H1 (cell line): ENCODE results near the gene UQCRC2. TPM values are rescaled to one million over a fixed set of nuclear protein-coding genes. Genes with fewer than 3 reads are reported as not detected.

ENCODE experiments used
- CTCF ChIA-PET: fragments of 300-600 bp; sonication (Branson Sonifier 250); formaldehyde crosslinking; loops from one replicate; lab custom pipeline; 2021; ENCODE audit not compliant: partially characterized antibody; lab: Charles Lee
- POLR2A ChIA-PET: fragments of 300-600 bp; sonication (Branson Sonifier 250); formaldehyde crosslinking; loops from one replicate; lab custom pipeline; 2021; ENCODE audit warnings: inconsistent platforms; ENCODE audit not compliant: partially characterized antibody; lab: Charles Lee
- DNase-seq, 2 experiments: peaks; one replicate each; pipeline versions ENCODE4 v3.0.0 to v3.0.0-alpha.2; 2010 to 2022; ENCODE audit warnings: low spot score in 2 of 2, low read depth in 1 of 2, mixed read lengths in 1 of 2
- FAIRE-seq: peaks from 2 replicates; lab custom pipeline; 2011; peaks lifted over from hg19 to GRCh38; lab: Jason Lieb, UNC
- H2AFZ ChIP-seq: 2 replicates; pipeline ENCODE4 v1.8.1; 2012; ENCODE audit warnings: low read length, inconsistent platforms
- H2AK5ac ChIP-seq: 2 replicates; pipeline ENCODE4 v1.6.1; 2013; ENCODE audit warnings: low read depth, low read length
- H2BK120ac ChIP-seq: replicated peaks from 2 replicates; pipeline ENCODE3; 2013; ENCODE audit warnings: low read depth, low read length, inconsistent platforms
- H2BK12ac ChIP-seq: 2 replicates; pipeline ENCODE4 v1.6.1; 2013; ENCODE audit warnings: low read depth, low read length
- H2BK15ac ChIP-seq: 2 replicates; pipeline ENCODE4 v1.6.1; 2013; ENCODE audit warnings: low read length
- H2BK20ac ChIP-seq: 2 replicates; pipeline ENCODE4 v1.6.1; 2013; ENCODE audit warnings: low read length
- H2BK5ac ChIP-seq: 2 replicates; pipeline ENCODE4 v1.6.1; 2013; ENCODE audit warnings: low read depth, low read length
- H3K14ac ChIP-seq: 2 replicates; pipeline ENCODE4 v1.6.1; 2013; ENCODE audit warnings: inconsistent platforms; ENCODE audit not compliant: insufficient read length
- H3K18ac ChIP-seq: 2 replicates; pipeline ENCODE4 v1.6.1; 2013; ENCODE audit warnings: low read length; ENCODE audit errors: extremely low read depth
- H3K23ac ChIP-seq: 2 replicates; pipeline ENCODE4 v1.6.1; 2013; ENCODE audit warnings: inconsistent platforms; ENCODE audit not compliant: insufficient read length
- H3K23me2 ChIP-seq: 2 replicates; pipeline ENCODE4 v1.6.1; 2013; ENCODE audit warnings: low read depth, low read length
- H3K27ac ChIP-seq: 2 replicates; pipeline ENCODE4 v1.6.1; 2011; ENCODE audit warnings: low read depth, low read length, inconsistent platforms
- H3K27me3 ChIP-seq, 4 experiments: replicated peaks in 1 of 4; 1 replicate in 1 of 4; 2 replicates in 3 of 4; pipeline versions ENCODE4 v1.6.1 to v1.8.1; 2011 to 2013; ENCODE audit warnings: low read length in 3 of 4, mild to moderate bottlenecking in 3 of 4, inconsistent platforms in 2 of 4, mixed read lengths in 2 of 4, moderate library complexity in 1 of 4; ENCODE audit not compliant: control insufficient read depth in 3 of 4, insufficient read depth in 3 of 4; ENCODE audit errors: extremely low read depth in 1 of 4
- H3K36me3 ChIP-seq, 4 experiments: 2 replicates each; pipeline versions ENCODE4 v1.6.1 to v1.8.1; 2011 to 2013; ENCODE audit warnings: mild to moderate bottlenecking in 4 of 4, low read length in 3 of 4, moderate library complexity in 2 of 4, control low read depth in 1 of 4, inconsistent platforms in 1 of 4; ENCODE audit not compliant: insufficient read depth in 4 of 4, control insufficient read depth in 2 of 4
- H3K4ac ChIP-seq: replicated peaks from 2 replicates; pipeline ENCODE3; 2013; ENCODE audit warnings: low read length, low read depth, mixed read lengths, inconsistent platforms; ENCODE audit not compliant: insufficient read length
- H3K4me1 ChIP-seq, 4 experiments: replicated peaks in 1 of 4; 1 replicate in 1 of 4; 2 replicates in 3 of 4; pipeline versions ENCODE4 v1.6.1 to v1.8.1; 2011 to 2013; ENCODE audit warnings: low read length in 3 of 4, inconsistent platforms in 2 of 4, mixed read lengths in 1 of 4; ENCODE audit not compliant: insufficient read depth in 4 of 4, control insufficient read depth in 3 of 4
- H3K4me2 ChIP-seq, 2 experiments: 2 replicates each; pipeline versions ENCODE4 v1.6.1 to v1.8.1; 2011 to 2013; ENCODE audit warnings: low read depth in 2 of 2, low read length in 2 of 2, control low read depth in 1 of 2, inconsistent platforms in 1 of 2, mild to moderate bottlenecking in 1 of 2; ENCODE audit not compliant: insufficient read depth in 1 of 2
- H3K4me3 ChIP-seq, 4 experiments: fragments of 200-600, 300-600 bp in 1 of 4; sonication (generic), shearing (Covaris generic), sonication (Bioruptor Twin) in 1 of 4; 2 replicates each; pipeline versions ENCODE4 v1.5.1 to v1.8.1; 2011 to 2016; ENCODE audit warnings: low read length in 4 of 4, low read depth in 3 of 4, control low read depth in 2 of 4, inconsistent platforms in 2 of 4, mild to moderate bottlenecking in 2 of 4, mixed read lengths in 1 of 4, moderate library complexity in 1 of 4; ENCODE audit not compliant: insufficient read depth in 2 of 4; ENCODE audit errors: extremely low read depth in 1 of 4
- H3K56ac ChIP-seq: replicated peaks from 2 replicates; pipeline ENCODE3; 2013; ENCODE audit warnings: low read depth, mild to moderate bottlenecking, mixed read lengths, low read length, inconsistent platforms; ENCODE audit not compliant: insufficient read length
- H3K79me1 ChIP-seq: 2 replicates; pipeline ENCODE4 v1.6.1; 2013; ENCODE audit warnings: low read depth, low read length, control low read depth
- H3K79me2 ChIP-seq, 2 experiments: 2 replicates each; pipeline versions ENCODE4 v1.6.1 to v1.8.1; 2012 to 2013; ENCODE audit warnings: low read length in 2 of 2, mild to moderate bottlenecking in 2 of 2, inconsistent platforms in 1 of 2; ENCODE audit not compliant: insufficient read depth in 2 of 2, control insufficient read depth in 1 of 2
- H3K9ac ChIP-seq, 4 experiments: replicated peaks in 1 of 4; 1 replicate in 1 of 4; 2 replicates in 3 of 4; pipeline versions ENCODE4 v1.6.1 to v1.8.1; 2011 to 2013; ENCODE audit warnings: low read depth in 3 of 4, low read length in 3 of 4, control low read depth in 2 of 4, mild to moderate bottlenecking in 2 of 4, moderate library complexity in 2 of 4, inconsistent platforms in 1 of 4; ENCODE audit errors: extremely low read depth in 1 of 4
- H3K9me3 ChIP-seq, 2 experiments: 2 replicates each; pipeline versions ENCODE4 v1.6.1 to v1.8.1; 2012 to 2013; ENCODE audit warnings: mild to moderate bottlenecking in 2 of 2, moderate library complexity in 2 of 2, control low read depth in 1 of 2, inconsistent platforms in 1 of 2, low read depth in 1 of 2, low read length in 1 of 2, mixed read lengths in 1 of 2; ENCODE audit not compliant: insufficient read depth in 2 of 2
- H4K20me1 ChIP-seq, 2 experiments: replicated peaks in 1 of 2; 2 replicates each; pipeline versions ENCODE3 to v1.8.1; 2011 to 2013; ENCODE audit warnings: inconsistent platforms in 2 of 2, low read length in 2 of 2, mild to moderate bottlenecking in 1 of 2; ENCODE audit not compliant: insufficient read depth in 2 of 2, control insufficient read depth in 1 of 2
- H4K5ac ChIP-seq: 2 replicates; pipeline ENCODE4 v1.6.1; 2013; ENCODE audit warnings: low read length, low read depth, mixed read lengths, inconsistent platforms; ENCODE audit not compliant: insufficient read length
- H4K8ac ChIP-seq: 2 replicates; pipeline ENCODE4 v1.8.0; 2013; ENCODE audit warnings: mild to moderate bottlenecking, moderate library complexity, low read length, inconsistent platforms; ENCODE audit not compliant: insufficient read depth; ENCODE audit errors: extremely low read depth
- H4K91ac ChIP-seq: replicated peaks from 2 replicates; pipeline ENCODE3; 2013; ENCODE audit warnings: low read length, mixed read lengths, inconsistent platforms; ENCODE audit not compliant: insufficient read length
- BRCA1 ChIP-seq: IDR thresholded peaks from 2 replicates; pipeline ENCODE4 v1.6.1; 2012; ENCODE audit warnings: low read depth, low read length, improper control_type of control experiment
- EGR1 ChIP-seq: IDR thresholded peaks from 2 replicates; pipeline ENCODE4 v1.6.1; 2011; ENCODE audit warnings: low read depth, low read length, borderline replicate concordance
- JUND ChIP-seq: IDR thresholded peaks from 2 replicates; pipeline ENCODE4 v1.6.1; 2011; ENCODE audit warnings: mild to moderate bottlenecking, improper control_type of control experiment, low read length
- NANOG ChIP-seq: IDR thresholded peaks from 2 replicates; pipeline ENCODE4 v1.6.1; 2011; ENCODE audit warnings: low read length, low read depth, mild to moderate bottlenecking, inconsistent platforms; ENCODE audit not compliant: insufficient read depth, poor library complexity, severe bottlenecking
- POU5F1 ChIP-seq: IDR thresholded peaks from 2 replicates; pipeline ENCODE4 v1.6.1; 2011; ENCODE audit warnings: low read depth, mild to moderate bottlenecking, low read length, moderate library complexity
- RAD21 ChIP-seq, 2 experiments: IDR thresholded peaks in 1 of 2; conservative IDR thresholded peaks in 1 of 2; 2 replicates each; pipeline ENCODE4 v1.6.1; 2011; ENCODE audit warnings: low read depth in 2 of 2, low read length in 2 of 2, improper control_type of control experiment in 1 of 2, inconsistent platforms in 1 of 2, mild to moderate bottlenecking in 1 of 2, moderate library complexity in 1 of 2
- RFX5 ChIP-seq: IDR thresholded peaks from 2 replicates; pipeline ENCODE4 v1.6.1; 2011; ENCODE audit warnings: low read depth, low read length, improper control_type of control experiment, borderline replicate concordance
- SIRT6 ChIP-seq: IDR thresholded peaks from one replicate; pipeline ENCODE4 v1.7.1; 2012; ENCODE audit warnings: low read length, inconsistent platforms
- SP1 ChIP-seq: IDR thresholded peaks from 2 replicates; pipeline ENCODE4 v1.6.1; 2011; ENCODE audit warnings: low read depth, low read length
- SP2 ChIP-seq: IDR thresholded peaks from 2 replicates; pipeline ENCODE4 v1.6.1; 2012; ENCODE audit warnings: mild to moderate bottlenecking, low read length, inconsistent platforms
- SRF ChIP-seq: IDR thresholded peaks from 2 replicates; pipeline ENCODE4 v1.6.1; 2011; ENCODE audit warnings: mild to moderate bottlenecking, low read depth, low read length, moderate library complexity
- SUZ12 ChIP-seq: fragments of 200-600 bp; sonication (generic); IDR thresholded peaks from 2 replicates; pipeline ENCODE4 v1.6.1; 2012; ENCODE audit warnings: mild to moderate bottlenecking, inconsistent platforms, low read length, moderate library complexity, mixed read lengths
- TCF12 ChIP-seq: IDR thresholded peaks from 2 replicates; pipeline ENCODE4 v1.6.1; 2011; ENCODE audit warnings: low read depth, mild to moderate bottlenecking, low read length
- WGBS, 2 experiments: shearing (Covaris generic) in 1 of 2; methylation state at CpG; one replicate each; pipeline versions ENCODE4 v1.1.6 to v1.1.7; 2013 to 2015; ENCODE audit warnings: low lambda C conversion rate in 2 of 2, mixed read lengths in 2 of 2, inconsistent platforms in 1 of 2, low coverage in 1 of 2, missing lambda C conversion rate in 1 of 2; ENCODE audit not compliant: insufficient replicate concordance in 2 of 2, insufficient coverage in 1 of 2, insufficient read length in 1 of 2; ENCODE audit errors: extremely low coverage in 1 of 2, missing lambda C conversion rate in 1 of 2; 5-methylcytosine and 5-hydroxymethylcytosine counted together
- polyA plus RNA-seq, 7 experiments: library from polyadenylated mRNA; depleted of rRNA in 3 of 7; stranded (reverse) in 5 of 7; unstranded in 2 of 7; fragments of >200 nt in 5 of 7; fragments of 200-250 nt in 2 of 7; gene quantifications; 1 replicate in 5 of 7; 2 replicates in 1 of 7; 4 replicates in 1 of 7; pipeline versions ENCODE4 v1.2.1 to v1.2.3, GENCODE V29; 2011 to 2013; ENCODE audit warnings: missing spikeins in 2 of 7, mixed read lengths in 2 of 7
- total RNA-seq: library from RNA; stranded (reverse); fragmentation: NEBNext Ultra II Directional; extraction: Animal tissue kit (Norgen Biotek cat#: 25700); gene quantifications from 2 replicates; pipeline ENCODE4 v1.2.1, GENCODE V29; 2021
- TF ChIP-seq, protein P1 (sequence below): IDR thresholded peaks from 2 replicates; pipeline ENCODE4 v1.6.1; 2011; ENCODE audit warnings: low read depth, mild to moderate bottlenecking, low read length; ENCODE audit not compliant: insufficient read depth

UQCRC2 gene
- total and polyA plus RNA-seq, 2 of the 8 experiments (the other 6 are each of a cell fraction or from before 2014, with no cell fraction given), result 94.4 to 182 TPM

DNA sequence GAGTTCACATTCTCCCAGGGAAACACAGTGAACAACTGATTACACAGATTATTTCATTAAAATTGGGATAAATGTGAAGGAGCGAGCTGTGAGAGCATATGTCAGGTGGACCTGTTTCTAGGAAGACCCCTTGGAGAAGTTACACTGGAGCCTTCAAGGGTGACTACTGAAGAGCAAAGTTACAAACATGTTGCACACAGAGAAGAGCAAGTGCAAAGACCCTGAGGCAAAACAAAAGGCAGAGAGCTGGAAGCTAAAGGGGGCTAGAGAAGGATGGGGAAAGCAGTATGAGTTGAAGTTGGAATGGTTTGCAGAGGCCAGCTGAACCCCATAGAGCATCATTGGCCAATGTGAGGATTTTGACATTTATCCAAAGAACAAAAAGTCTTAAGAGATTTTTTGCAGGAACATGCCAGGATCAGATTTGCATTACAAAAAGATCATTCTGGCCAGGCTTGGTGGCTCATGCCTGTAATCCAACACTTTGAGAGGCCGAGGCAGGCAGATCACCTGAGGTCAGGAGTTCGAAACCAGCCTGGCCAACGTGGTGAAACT, 33.6 kb downstream of the UQCRC2 start:
- CTCF ChIA-PET, result interaction anchor here (1.0 to 1.5 kb wide), 2 partner anchors 194 to 202 kb away, joined by 3 read pairs; no protein-coding TSS in a partner anchor

More for the DNA sequence above, 33.6 kb downstream of the UQCRC2 start:
- no peak for DNase-seq
- no peak overlapping the region for H3K27ac ChIP-seq
- H2BK120ac ChIP-seq, result no peak overlapping the region
- no peak overlapping the region for H3K9ac ChIP-seq
- 95% methylated on average over 4 of the region's 4 CpGs; no CpG with 5 or more reads in 1 of the 2 experiments for WGBS, 2 experiments
- H3K4me3 ChIP-seq, result no peak overlapping the region
- no peak overlapping the region for H3K4me2 ChIP-seq
- H4K8ac ChIP-seq, result no peak overlapping the region
- H3K23ac ChIP-seq, result no peak overlapping the region
- no peaks in the 10 kb centered on the region for H3K27me3 ChIP-seq
- H3K14ac ChIP-seq, result no peak overlapping the region
- H2BK12ac ChIP-seq, result no peak overlapping the region
- H4K91ac ChIP-seq, result no peak overlapping the region
- H3K79me1 ChIP-seq, result no peaks in the 10 kb centered on the region; the same call in 1 of the 2 replicates
- peaks cover 5 to 29% (median 17%) of the 10 kb centered on the region in 4 experiments for H3K36me3 ChIP-seq
- no peaks in the 10 kb centered on the region for H3K9me3 ChIP-seq
- no peak overlapping the region for H4K5ac ChIP-seq
- H2BK15ac ChIP-seq, result no peak overlapping the region
- no peak for TF ChIP-seq RAD21 (IDR thresholded peaks at IDR 0.05 in 1 of 2, conservative IDR thresholded peaks at IDR 0.05 in 1 of 2; ENCODE audit: low read depth in 2 of 2, low read length in 2 of 2)
- TF ChIP-seq SUZ12, result no peak
- no peak for TF ChIP-seq SP2
- no peak for TF ChIP-seq SRF
- TF ChIP-seq, protein P1, sequence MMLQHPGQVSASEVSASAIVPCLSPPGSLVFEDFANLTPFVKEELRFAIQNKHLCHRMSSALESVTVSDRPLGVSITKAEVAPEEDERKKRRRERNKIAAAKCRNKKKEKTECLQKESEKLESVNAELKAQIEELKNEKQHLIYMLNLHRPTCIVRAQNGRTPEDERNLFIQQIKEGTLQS, result no peak
- no peak for TF ChIP-seq TCF12
- no peak for TF ChIP-seq RFX5
- no peak for TF ChIP-seq SIRT6
- no peak for TF ChIP-seq BRCA1
- TF ChIP-seq SP1, result no peak
- no peak for TF ChIP-seq EGR1
- no peak for TF ChIP-seq POU5F1
- TF ChIP-seq NANOG, result no peak
- TF ChIP-seq JUND, result no peak
- H2AK5ac ChIP-seq, result no peak overlapping the region
- no peak for FAIRE-seq
- no peak overlapping the region for H3K56ac ChIP-seq
- no peaks in the 10 kb centered on the region for H3K79me2 ChIP-seq
- no peak overlapping the region for H2AFZ ChIP-seq
- H2BK5ac ChIP-seq, result no peak overlapping the region
- H4K20me1 ChIP-seq, result no peaks in the 10 kb centered on the region
- H3K18ac ChIP-seq, result no peak overlapping the region
- H3K4me1 ChIP-seq, result peaks cover 0 to 2% (median 0%) of the 10 kb centered on the region in 4 experiments; a peak in 1 of 7 replicates
- H3K23me2 ChIP-seq, result no peaks in the 10 kb centered on the region
- no peak overlapping the region for H2BK20ac ChIP-seq
- no peak overlapping the region for H3K4ac ChIP-seq
- POLR2A ChIA-PET, result no interaction called here
